ENCODE measurements around the gene NDUFB4.

DNA sequence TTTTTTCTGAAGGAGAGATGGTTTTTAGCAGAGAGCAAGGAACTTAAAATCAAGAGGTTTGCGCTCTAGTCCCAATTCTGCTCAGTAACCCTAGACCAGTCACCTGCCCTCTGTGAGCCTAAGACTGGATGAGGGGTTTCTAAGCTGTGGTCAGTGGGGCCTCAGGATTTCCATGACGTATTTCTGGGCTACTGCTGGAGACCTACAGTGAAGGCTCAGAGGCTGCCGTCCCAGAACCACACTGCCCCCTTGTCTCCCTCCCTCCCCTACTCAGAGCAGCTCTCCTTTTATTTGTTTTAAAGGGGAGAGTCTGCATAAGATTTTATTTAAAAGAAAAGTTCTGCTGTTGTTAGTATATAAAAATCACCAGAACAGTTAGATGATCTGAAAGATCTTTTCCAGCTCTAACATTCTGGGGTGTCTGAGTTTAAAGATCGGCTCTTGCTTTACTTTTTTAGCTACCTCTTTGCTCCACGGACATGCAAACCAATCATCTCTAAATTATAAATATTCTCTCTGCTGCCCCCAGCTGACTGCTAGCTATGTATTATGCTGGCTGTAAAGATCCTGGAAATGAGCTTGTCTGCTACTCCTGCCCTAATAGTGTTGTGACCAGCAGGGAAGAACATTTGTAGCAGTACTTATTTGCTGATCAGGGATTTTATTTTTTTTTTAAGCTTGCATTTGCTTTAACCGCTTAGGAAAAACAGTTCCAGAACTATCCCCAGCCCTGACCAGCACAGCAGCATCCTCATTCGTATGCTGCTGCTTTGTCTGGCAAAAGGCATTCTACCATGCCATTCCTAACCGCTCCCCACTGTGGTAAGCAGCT lies 28.6 kb upstream of the NDUFB4 start:
- TF ChIP-seq, protein P1, sequence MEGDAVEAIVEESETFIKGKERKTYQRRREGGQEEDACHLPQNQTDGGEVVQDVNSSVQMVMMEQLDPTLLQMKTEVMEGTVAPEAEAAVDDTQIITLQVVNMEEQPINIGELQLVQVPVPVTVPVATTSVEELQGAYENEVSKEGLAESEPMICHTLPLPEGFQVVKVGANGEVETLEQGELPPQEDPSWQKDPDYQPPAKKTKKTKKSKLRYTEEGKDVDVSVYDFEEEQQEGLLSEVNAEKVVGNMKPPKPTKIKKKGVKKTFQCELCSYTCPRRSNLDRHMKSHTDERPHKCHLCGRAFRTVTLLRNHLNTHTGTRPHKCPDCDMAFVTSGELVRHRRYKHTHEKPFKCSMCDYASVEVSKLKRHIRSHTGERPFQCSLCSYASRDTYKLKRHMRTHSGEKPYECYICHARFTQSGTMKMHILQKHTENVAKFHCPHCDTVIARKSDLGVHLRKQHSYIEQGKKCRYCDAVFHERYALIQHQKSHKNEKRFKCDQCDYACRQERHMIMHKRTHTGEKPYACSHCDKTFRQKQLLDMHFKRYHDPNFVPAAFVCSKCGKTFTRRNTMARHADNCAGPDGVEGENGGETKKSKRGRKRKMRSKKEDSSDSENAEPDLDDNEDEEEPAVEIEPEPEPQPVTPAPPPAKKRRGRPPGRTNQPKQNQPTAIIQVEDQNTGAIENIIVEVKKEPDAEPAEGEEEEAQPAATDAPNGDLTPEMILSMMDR (IDR thresholded peaks at IDR 0.05): peak; percentile 29
- TF ChIP-seq EZH2 (IDR thresholded peaks at IDR 0.05; ENCODE audit: borderline replicate concordance, insufficient read depth, low read depth, low read length, poor library complexity, severe bottlenecking): no peak
